GM21381 (cell line): ENCODE results near the gene TAB2.
"Not testable (repeated sequence)": the region's sequence is repeated elsewhere in the genome, so short reads cannot be mapped to it uniquely, and the experiment has no call there.

ENCODE experiments used
- ATAC-seq: cut with Tn5 transposase; IDR thresholded peaks from one replicate; pipeline ENCODE4 v1.9.1; 2021; ENCODE audit warnings: mild to moderate bottlenecking, moderate library complexity; ENCODE audit not compliant: unreplicated experiment

Gene TAB2

DNA sequence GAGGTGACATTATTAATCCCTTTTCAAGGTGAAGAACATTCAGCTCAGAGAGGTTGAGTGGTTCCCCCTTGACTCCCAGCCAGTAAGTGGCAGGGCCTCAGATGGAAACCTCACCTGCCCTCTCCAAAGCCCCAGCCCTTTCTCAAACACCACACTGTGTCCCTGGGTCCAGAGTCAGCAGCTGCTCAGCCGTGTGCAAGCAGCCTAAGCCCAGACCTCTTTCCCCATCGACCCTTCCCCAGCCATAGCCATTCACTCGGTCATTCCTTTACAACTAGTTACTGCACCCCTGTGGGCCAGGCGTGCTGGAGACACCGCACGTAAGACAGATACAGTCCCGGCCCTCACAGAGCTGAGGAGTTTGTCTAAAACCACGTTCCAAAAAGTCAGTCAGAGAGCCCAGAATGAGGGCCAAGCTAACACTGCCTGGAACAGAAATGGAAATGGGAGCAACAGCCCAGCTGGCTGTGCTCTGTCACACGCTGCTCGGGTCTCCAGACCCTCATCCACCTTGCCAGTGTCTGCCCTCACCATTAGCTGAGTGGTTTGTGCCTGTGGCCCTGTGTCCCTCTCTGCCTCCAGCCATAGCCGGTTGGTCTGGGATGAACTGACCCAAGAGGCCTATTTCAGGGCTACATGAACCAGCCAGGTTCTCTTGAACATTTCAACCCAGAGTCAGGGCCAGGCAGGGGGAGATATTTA, 137.7 kb downstream of the TAB2 start:
- ATAC-seq: no peak

DNA sequence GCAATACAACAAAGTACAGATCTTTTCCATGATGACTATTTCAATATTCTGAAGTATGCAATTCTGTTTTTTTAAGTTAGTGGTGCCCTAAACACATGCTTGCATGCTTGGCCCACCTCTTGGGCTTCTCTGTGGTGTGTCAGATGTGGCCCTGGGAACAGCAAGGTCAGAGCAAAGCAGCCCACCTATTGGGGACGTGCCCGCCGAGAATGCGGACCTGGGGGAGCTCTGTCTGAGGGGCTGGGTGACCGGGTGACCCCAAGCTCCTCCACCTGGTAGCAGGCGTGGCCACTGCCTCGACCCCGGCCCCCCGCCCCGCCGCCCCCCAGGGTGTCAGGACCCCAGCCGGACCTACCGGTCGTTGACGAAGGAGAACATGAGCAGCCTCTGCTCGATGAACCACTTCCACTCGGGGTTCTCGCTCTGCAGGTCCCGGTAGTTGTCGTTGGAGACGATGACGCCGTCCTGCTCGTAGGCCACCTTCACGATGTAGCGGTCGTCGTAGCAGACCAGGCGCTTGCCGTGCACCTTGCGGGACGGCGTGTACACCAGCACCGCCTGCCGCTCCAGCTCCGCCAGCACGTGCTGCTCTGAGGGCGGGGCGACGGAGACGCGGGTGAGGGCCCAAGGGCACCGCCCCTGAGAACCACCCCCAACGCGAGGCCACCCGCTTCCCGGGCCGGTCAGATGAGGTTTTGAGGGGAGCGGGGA, 139.0 kb downstream of the TAB2 start:
- no peak for ATAC-seq

GRCh38 chr6:149457316-149457884, 139.9 kb downstream of the TAB2 start:
- no peak for ATAC-seq

DNA sequence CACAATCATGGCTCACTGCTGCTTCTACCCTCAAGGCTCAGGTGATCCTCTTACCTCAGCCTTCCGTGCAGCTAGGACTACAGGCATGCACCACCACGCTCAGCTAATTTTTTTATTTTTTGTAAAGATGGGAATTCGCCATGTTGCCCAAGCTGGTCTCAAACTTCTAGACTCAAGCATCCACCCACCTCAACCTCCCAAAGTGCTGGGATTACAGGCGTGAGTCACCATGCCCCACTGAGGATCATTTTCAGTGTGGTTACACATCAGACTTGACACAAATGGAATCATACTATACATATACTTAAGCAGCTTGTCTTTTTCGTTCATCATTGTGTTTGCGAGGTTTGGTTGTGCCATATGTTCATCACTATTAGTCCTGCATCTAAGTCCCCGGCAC, 140.7 kb downstream of the TAB2 start:
- no peak for ATAC-seq

DNA sequence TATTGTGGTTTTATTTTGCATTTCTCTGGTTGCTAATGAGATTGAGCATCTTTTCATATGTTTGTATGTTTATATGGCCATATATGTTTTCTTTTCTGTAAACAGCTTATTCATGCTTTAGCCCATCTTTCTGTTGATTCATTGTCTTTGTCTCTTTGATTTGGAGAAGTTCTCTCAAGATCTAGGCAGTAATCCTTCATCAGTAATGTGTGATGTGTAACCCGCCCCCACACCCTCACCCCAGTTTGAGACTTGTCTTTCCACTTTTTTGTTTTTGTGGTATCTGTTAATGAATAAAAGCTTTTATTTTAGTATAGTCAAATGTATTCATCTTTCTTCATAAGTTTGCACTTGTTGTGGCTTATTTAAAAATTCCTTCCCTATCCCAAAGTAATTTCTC, 141.3 kb downstream of the TAB2 start:
- ATAC-seq: no peak

DNA sequence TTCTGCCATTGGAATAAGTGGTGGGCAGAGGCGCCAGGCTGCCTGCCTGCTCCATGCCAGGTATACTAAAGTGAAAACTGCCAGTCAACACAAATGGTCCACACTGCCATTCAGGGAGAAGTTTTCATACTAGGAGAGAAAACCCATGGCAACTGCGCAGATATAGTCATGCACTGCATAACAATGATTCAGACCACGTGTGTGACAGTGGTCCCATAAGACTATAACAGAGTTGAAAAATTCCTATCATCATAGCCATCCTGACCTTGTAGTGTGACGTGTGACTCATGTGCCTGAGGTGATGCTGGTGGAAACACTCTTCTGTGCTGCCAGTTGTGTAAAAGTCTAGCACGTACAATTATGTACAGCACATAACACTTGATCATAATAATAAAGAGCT, 142.2 kb downstream of the TAB2 start:
- no peak for ATAC-seq

DNA sequence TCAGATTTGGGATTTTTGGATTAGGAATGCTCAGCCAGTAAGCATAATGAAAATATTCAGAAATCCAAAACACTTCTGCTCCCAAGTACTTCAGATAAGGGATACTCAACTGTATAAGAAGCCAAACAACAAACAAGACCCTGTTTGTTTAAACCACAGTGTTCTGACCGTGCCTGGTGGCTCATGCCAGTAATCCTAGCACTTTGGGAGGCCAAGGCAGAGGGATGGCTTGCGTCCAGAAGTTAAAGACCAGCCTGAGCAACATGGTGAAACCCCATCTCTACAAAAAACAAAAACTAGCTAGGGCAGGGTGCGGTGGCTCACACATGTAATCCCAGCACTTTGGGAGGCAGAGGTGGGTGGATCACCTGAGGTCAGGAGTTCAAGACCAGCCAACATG, 142.7 kb downstream of the TAB2 start:
- not testable (repeated sequence) for ATAC-seq
